GM23338 (cell line): Measurements from ENCODE around the gene TET2. TPM values are rescaled to one million over a fixed set of nuclear protein-coding genes. Genes with fewer than 3 reads are reported as not detected.

Source experiments
- ATAC-seq: fragments of 200-7000 bp; cut with Tn5 transposase; 3 replicates; pipeline ENCODE4 v1.9.1; 2020
- DNase-seq: peaks from one replicate; pipeline ENCODE4 v3.0.0-alpha.2; 2015; ENCODE audit warnings: low spot score
- H2AFZ ChIP-seq: fragments of 200-600 bp; sonication (generic); 2 replicates; pipeline ENCODE4 v1.8.0; 2016; ENCODE audit warnings: antibody characterized with exemption, mild to moderate bottlenecking, moderate library complexity
- H3F3A ChIP-seq: fragments of 200-600 bp; sonication (generic); replicated peaks from 2 replicates; pipeline ENCODE4 v1.8.0; 2017; ENCODE audit warnings: antibody characterized with exemption, mixed run types, low read depth
- H3K27ac ChIP-seq: fragments of 200-600 bp; sonication (generic); 2 replicates; pipeline ENCODE4 v1.6.1; 2016; ENCODE audit warnings: low read depth
- H3K27me3 ChIP-seq: fragments of 200-600 bp; sonication (generic); 2 replicates; pipeline ENCODE4 v1.8.0; 2016; ENCODE audit warnings: mild to moderate bottlenecking, mixed run types, moderate library complexity; ENCODE audit not compliant: insufficient read depth
- H3K36me3 ChIP-seq: fragments of 200-600 bp; sonication (generic); 2 replicates; pipeline ENCODE4 v1.8.0; 2016; ENCODE audit warnings: mild to moderate bottlenecking; ENCODE audit not compliant: insufficient read depth
- H3K4me1 ChIP-seq: fragments of 200-600 bp; sonication (generic); 2 replicates; pipeline ENCODE4 v1.8.0; 2016; ENCODE audit warnings: mild to moderate bottlenecking, moderate library complexity; ENCODE audit not compliant: insufficient read depth
- H3K4me2 ChIP-seq: fragments of 200-600 bp; sonication (generic); 2 replicates; pipeline ENCODE4 v1.7.1; 2017; ENCODE audit warnings: mixed run types
- H3K4me3 ChIP-seq: fragments of 200-600 bp; sonication (generic); 2 replicates; pipeline ENCODE4 v1.6.1; 2016; ENCODE audit warnings: mixed run types
- H3K79me2 ChIP-seq: fragments of 200-600 bp; sonication (generic); replicated peaks from 2 replicates; pipeline ENCODE4 v1.8.0; 2017; ENCODE audit warnings: mild to moderate bottlenecking; ENCODE audit not compliant: insufficient read depth
- H3K9me2 ChIP-seq: fragments of 200-600 bp; sonication (generic); 2 replicates; pipeline ENCODE4 v1.8.0; 2017; ENCODE audit not compliant: insufficient read depth
- H4K20me1 ChIP-seq: fragments of 200-600 bp; sonication (generic); replicated peaks from 2 replicates; pipeline ENCODE4 v1.8.0; 2017; ENCODE audit warnings: mild to moderate bottlenecking; ENCODE audit not compliant: insufficient read depth
- H3K27ac Mint-ChIP-seq: 2 replicates; pipeline ENCODE4 v1.8.0; 2020; ENCODE audit warnings: inconsistent platforms, mild to moderate bottlenecking, moderate library complexity, mixed read lengths
- H3K27me3 Mint-ChIP-seq: 3 replicates; pipeline ENCODE4 v1.8.0; 2022; ENCODE audit warnings: low read depth, mild to moderate bottlenecking, moderate library complexity, mixed read lengths, inconsistent platforms; ENCODE audit not compliant: insufficient read depth, poor library complexity
- H3K36me3 Mint-ChIP-seq: 3 replicates; pipeline ENCODE4 v1.8.0; 2021; ENCODE audit warnings: low read depth, mild to moderate bottlenecking, inconsistent platforms, moderate library complexity, mixed read lengths
- H3K4me1 Mint-ChIP-seq: 3 replicates; pipeline ENCODE4 v1.8.0; 2020; ENCODE audit warnings: mild to moderate bottlenecking, inconsistent platforms, mixed read lengths
- H3K4me3 Mint-ChIP-seq: 3 replicates; pipeline ENCODE4 v1.8.0; 2021; ENCODE audit warnings: moderate library complexity, mild to moderate bottlenecking, inconsistent platforms, mixed read lengths
- H3K9me3 Mint-ChIP-seq: 3 replicates; pipeline ENCODE4 v1.8.0; 2020; ENCODE audit warnings: moderate library complexity, mild to moderate bottlenecking, inconsistent platforms, mixed read lengths
- ETS1 ChIP-seq: IDR thresholded peaks from 2 replicates; pipeline ENCODE4 v1.6.1; 2016; ENCODE audit warnings: antibody characterized with exemption
- EZH2 ChIP-seq: fragments of 200-600 bp; sonication (generic); IDR thresholded peaks from one replicate; pipeline ENCODE4 v1.8.0; 2017; ENCODE audit warnings: antibody characterized with exemption, mild to moderate bottlenecking, low read depth; ENCODE audit not compliant: unreplicated experiment
- JUNB ChIP-seq: IDR thresholded peaks from one replicate; pipeline ENCODE4 v1.6.1; 2016; ENCODE audit warnings: antibody characterized with exemption; ENCODE audit not compliant: unreplicated experiment
- NANOG ChIP-seq: IDR thresholded peaks from 2 replicates; pipeline ENCODE4 v1.6.1; 2016; ENCODE audit warnings: antibody characterized with exemption, borderline replicate concordance
- POLR2AphosphoS5 ChIP-seq: IDR thresholded peaks from 2 replicates; pipeline ENCODE4 v1.6.1; 2016; ENCODE audit warnings: antibody characterized with exemption, low read depth
- STAT1 ChIP-seq: IDR thresholded peaks from one replicate; pipeline ENCODE4 v1.6.1; 2016; ENCODE audit warnings: antibody characterized with exemption; ENCODE audit not compliant: unreplicated experiment
- ZNF331 ChIP-seq: fragments of 250-450 bp; sonication (Bioruptor Pico); IDR thresholded peaks from 2 replicates; pipeline ENCODE4 v1.5.0; 2020; ENCODE audit warnings: low read depth, mild to moderate bottlenecking, moderate library complexity
- ZNF462 ChIP-seq: fragments of 250-450 bp; sonication (Bioruptor Pico); IDR thresholded peaks from 2 replicates; pipeline ENCODE4 v1.5.0; 2020; ENCODE audit warnings: mild to moderate bottlenecking, moderate library complexity
- polyA plus RNA-seq: library from polyadenylated mRNA; unstranded; fragments of >200 nt; fragmentation: Nextera tagmentation; extraction: Ambion mirVana; gene quantifications from 2 replicates; pipeline ENCODE4 v1.2.1, GENCODE V29; 2016
- total RNA-seq: library from RNA; depleted of rRNA; stranded (reverse); fragments of >200 nt; shearing (Covaris generic); gene quantifications from 2 replicates; pipeline ENCODE4 v1.2.3, GENCODE V29; 2014
- TF ChIP-seq, protein P1 (sequence below): IDR thresholded peaks from one replicate; pipeline ENCODE4 v1.6.1; 2018; ENCODE audit warnings: antibody characterized with exemption; ENCODE audit not compliant: unreplicated experiment
- TF ChIP-seq, protein P2 (sequence below), 2 experiments: fragments of 200-600 bp in 1 of 2; sonication (generic) in 1 of 2; conservative IDR thresholded peaks; 2 replicates each; pipeline versions ENCODE4 v1.5.1 to v1.6.1; 2016 to 2017; ENCODE audit warnings: antibody characterized with exemption in 2 of 2, low read depth in 2 of 2, mild to moderate bottlenecking in 2 of 2, moderate library complexity in 1 of 2

Gene TET2
- total and polyA plus RNA-seq, 2 experiments from 2014 or later = 1.2 to 2.2 TPM

DNA sequence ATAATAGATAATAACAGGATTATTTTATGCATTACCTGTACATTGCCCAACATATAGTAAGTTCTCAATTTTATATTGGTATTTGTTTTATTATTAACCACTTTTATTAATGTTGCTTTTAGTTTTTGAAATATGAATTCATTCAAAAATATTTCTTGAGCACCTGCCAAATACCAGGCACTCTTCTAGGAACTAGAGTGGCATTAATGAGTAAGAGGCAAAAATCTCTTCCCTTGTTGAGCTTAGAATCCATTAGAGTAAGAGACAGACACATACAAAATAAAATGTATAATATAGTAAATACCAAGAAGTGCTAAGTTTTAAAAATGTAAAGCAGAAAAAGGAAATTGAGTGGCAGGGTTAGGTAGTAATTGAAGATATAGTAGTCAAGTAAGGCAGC, 45.8 kb downstream of the TET2 start:
- Mint-ChIP-seq H3K4me3 (no peak overlapping the region), H3K27ac (no peak overlapping the region), H3K36me3 (no peaks in the 10 kb centered on the region), H3K9me3 (no peaks in the 10 kb centered on the region), H3K27me3 (no peaks in the 10 kb centered on the region), H3K4me1 (peaks cover 10% of the 10 kb centered on the region; the same call in 2 of the 3 replicates)
- Histone ChIP-seq H3K27ac (no peak overlapping the region), H3K79me2 (no peaks in the 10 kb centered on the region), H4K20me1 (no peaks in the 10 kb centered on the region), H3K4me1 (peaks cover 7% of the 10 kb centered on the region; the same call in 1 of the 2 replicates), H2AFZ (no peak overlapping the region), H3K4me2 (no peak overlapping the region), H3K27me3 (no peaks in the 10 kb centered on the region), H3F3A (no peaks in the 10 kb centered on the region), H3K4me3 (no peak overlapping the region), H3K36me3 (no peaks in the 10 kb centered on the region), H3K9me2 (no peaks in the 10 kb centered on the region)
- DNase-seq = no peak
- no peak for ATAC-seq
- no peak for TF ChIP-seq ZNF331 (CRISPR knock-in tag)

GRCh38 chr4:105192910-105193309, 46.2 kb downstream of the TET2 start:
- ATAC-seq (no peak), DNase-seq (no peak)
- peaks cover 10% of the 10 kb centered on the region; the same call in 2 of the 3 replicates for H3K4me1 Mint-ChIP-seq
- Histone ChIP-seq H3K9me2 (no peaks in the 10 kb centered on the region), H2AFZ (no peak overlapping the region), H3K27me3 (no peaks in the 10 kb centered on the region), H3K4me3 (no peak overlapping the region), H3K4me1 (peaks cover 7% of the 10 kb centered on the region; the same call in 1 of the 2 replicates), H3K36me3 (no peaks in the 10 kb centered on the region), H3F3A (no peaks in the 10 kb centered on the region), H3K27ac (no peak overlapping the region), H4K20me1 (no peaks in the 10 kb centered on the region), H3K79me2 (no peaks in the 10 kb centered on the region), H3K4me2 (no peak overlapping the region)
- no peaks in the 10 kb centered on the region for H3K36me3 Mint-ChIP-seq
- no peaks in the 10 kb centered on the region for H3K27me3 Mint-ChIP-seq
- H3K27ac Mint-ChIP-seq = no peak overlapping the region
- no peaks in the 10 kb centered on the region for H3K9me3 Mint-ChIP-seq
- no peak overlapping the region for H3K4me3 Mint-ChIP-seq
- TF ChIP-seq, protein P1, sequence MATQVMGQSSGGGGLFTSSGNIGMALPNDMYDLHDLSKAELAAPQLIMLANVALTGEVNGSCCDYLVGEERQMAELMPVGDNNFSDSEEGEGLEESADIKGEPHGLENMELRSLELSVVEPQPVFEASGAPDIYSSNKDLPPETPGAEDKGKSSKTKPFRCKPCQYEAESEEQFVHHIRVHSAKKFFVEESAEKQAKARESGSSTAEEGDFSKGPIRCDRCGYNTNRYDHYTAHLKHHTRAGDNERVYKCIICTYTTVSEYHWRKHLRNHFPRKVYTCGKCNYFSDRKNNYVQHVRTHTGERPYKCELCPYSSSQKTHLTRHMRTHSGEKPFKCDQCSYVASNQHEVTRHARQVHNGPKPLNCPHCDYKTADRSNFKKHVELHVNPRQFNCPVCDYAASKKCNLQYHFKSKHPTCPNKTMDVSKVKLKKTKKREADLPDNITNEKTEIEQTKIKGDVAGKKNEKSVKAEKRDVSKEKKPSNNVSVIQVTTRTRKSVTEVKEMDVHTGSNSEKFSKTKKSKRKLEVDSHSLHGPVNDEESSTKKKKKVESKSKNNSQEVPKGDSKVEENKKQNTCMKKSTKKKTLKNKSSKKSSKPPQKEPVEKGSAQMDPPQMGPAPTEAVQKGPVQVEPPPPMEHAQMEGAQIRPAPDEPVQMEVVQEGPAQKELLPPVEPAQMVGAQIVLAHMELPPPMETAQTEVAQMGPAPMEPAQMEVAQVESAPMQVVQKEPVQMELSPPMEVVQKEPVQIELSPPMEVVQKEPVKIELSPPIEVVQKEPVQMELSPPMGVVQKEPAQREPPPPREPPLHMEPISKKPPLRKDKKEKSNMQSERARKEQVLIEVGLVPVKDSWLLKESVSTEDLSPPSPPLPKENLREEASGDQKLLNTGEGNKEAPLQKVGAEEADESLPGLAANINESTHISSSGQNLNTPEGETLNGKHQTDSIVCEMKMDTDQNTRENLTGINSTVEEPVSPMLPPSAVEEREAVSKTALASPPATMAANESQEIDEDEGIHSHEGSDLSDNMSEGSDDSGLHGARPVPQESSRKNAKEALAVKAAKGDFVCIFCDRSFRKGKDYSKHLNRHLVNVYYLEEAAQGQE = no peak
- TF ChIP-seq ETS1 = no peak
- TF ChIP-seq EZH2 = no peak
- no peak for TF ChIP-seq JUNB
- TF ChIP-seq STAT1 = no peak
- TF ChIP-seq NANOG = no peak
- no peak for TF ChIP-seq ZNF462 (CRISPR knock-in tag)
- no peak for TF ChIP-seq POLR2AphosphoS5
- TF ChIP-seq, protein P2, sequence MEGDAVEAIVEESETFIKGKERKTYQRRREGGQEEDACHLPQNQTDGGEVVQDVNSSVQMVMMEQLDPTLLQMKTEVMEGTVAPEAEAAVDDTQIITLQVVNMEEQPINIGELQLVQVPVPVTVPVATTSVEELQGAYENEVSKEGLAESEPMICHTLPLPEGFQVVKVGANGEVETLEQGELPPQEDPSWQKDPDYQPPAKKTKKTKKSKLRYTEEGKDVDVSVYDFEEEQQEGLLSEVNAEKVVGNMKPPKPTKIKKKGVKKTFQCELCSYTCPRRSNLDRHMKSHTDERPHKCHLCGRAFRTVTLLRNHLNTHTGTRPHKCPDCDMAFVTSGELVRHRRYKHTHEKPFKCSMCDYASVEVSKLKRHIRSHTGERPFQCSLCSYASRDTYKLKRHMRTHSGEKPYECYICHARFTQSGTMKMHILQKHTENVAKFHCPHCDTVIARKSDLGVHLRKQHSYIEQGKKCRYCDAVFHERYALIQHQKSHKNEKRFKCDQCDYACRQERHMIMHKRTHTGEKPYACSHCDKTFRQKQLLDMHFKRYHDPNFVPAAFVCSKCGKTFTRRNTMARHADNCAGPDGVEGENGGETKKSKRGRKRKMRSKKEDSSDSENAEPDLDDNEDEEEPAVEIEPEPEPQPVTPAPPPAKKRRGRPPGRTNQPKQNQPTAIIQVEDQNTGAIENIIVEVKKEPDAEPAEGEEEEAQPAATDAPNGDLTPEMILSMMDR (conservative IDR thresholded peaks at IDR 0.05; ENCODE audit: low read depth in 2 of 2) = no peak
